HL-60 (cell line): Measurements from ENCODE around the gene FCRL2.

Source experiments
- DNase-seq, 2 experiments: peaks; one replicate each; pipeline ENCODE4 v3.0.0-alpha.2; 2010 to 2020; ENCODE audit warnings: low read depth in 1 of 2, low spot score in 1 of 2
- H3K27ac ChIP-seq: fragments of 250-450 bp; sonication (Bioruptor Pico); replicated peaks from 2 replicates; pipeline ENCODE4 v1.5.1; 2020; ENCODE audit warnings: mild to moderate bottlenecking, moderate library complexity
- H3K27me3 ChIP-seq: fragments of 250-450 bp; sonication (Bioruptor Pico); 2 replicates; pipeline ENCODE4 v1.5.1; 2021; ENCODE audit warnings: mild to moderate bottlenecking, moderate library complexity; ENCODE audit not compliant: insufficient read depth, poor library complexity, severe bottlenecking
- H3K4me3 ChIP-seq: replicated peaks from 2 replicates; pipeline ENCODE4 v1.5.1; 2011; ENCODE audit warnings: mild to moderate bottlenecking, control low read depth, low read length; ENCODE audit not compliant: insufficient read depth
- CTCF ChIP-seq: IDR thresholded peaks from one replicate; pipeline ENCODE4 v1.5.1; 2011; ENCODE audit warnings: low read length, control low read depth, inconsistent platforms; ENCODE audit not compliant: insufficient read depth
- GABPA ChIP-seq: IDR thresholded peaks from 2 replicates; pipeline ENCODE4 v1.6.1; 2012; ENCODE audit warnings: low read depth
- POLR2AphosphoS5 ChIP-seq: IDR thresholded peaks from 2 replicates; pipeline ENCODE4 v1.6.1; 2012; ENCODE audit warnings: low read depth
- SPI1 ChIP-seq: IDR thresholded peaks from 2 replicates; pipeline ENCODE4 v1.6.1; 2012; ENCODE audit warnings: low read depth, mild to moderate bottlenecking, borderline replicate concordance
- TF ChIP-seq, protein P1 (sequence below): IDR thresholded peaks from 2 replicates; pipeline ENCODE4 v1.6.1; 2012; ENCODE audit warnings: low read depth; ENCODE audit not compliant: insufficient replicate concordance

Gene FCRL2

DNA sequence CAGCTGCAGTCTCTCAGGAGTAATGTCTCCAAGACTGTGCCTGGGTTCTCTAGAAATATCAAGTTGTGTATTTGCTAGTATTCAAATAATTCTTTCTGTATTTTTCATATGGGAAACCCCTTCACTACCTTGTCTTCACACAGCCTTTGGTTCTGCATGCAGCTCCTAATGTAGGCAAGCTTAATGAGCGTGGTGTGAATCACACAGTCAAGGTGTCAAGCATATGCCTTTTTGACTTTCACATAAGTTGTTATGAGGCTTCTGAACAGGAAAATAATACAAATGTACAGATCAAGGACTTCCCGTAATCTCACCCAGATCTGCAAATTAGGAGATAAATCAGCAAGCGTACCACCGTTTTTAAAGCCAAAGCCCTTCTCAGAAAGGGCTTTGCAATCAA, 76.2 kb downstream of the FCRL2 start, which contains the start of gene FCRL3:
Gene FCRL3, minus strand, starts transcription at position 38 of the 400 bp plus-strand sequence. CDS start 280 bp downstream, outside the sequence.
- Histone ChIP-seq H3K27me3 (no peaks in the 10 kb centered on the region), H3K4me3 (no peak within 1 kb of the TSS), H3K27ac (no peak within 1 kb of the TSS)
- no peak for TF ChIP-seq CTCF
- TF ChIP-seq POLR2AphosphoS5, result no peak
- TF ChIP-seq SPI1, result no peak
- no peak for TF ChIP-seq GABPA
- TF ChIP-seq, protein P1, sequence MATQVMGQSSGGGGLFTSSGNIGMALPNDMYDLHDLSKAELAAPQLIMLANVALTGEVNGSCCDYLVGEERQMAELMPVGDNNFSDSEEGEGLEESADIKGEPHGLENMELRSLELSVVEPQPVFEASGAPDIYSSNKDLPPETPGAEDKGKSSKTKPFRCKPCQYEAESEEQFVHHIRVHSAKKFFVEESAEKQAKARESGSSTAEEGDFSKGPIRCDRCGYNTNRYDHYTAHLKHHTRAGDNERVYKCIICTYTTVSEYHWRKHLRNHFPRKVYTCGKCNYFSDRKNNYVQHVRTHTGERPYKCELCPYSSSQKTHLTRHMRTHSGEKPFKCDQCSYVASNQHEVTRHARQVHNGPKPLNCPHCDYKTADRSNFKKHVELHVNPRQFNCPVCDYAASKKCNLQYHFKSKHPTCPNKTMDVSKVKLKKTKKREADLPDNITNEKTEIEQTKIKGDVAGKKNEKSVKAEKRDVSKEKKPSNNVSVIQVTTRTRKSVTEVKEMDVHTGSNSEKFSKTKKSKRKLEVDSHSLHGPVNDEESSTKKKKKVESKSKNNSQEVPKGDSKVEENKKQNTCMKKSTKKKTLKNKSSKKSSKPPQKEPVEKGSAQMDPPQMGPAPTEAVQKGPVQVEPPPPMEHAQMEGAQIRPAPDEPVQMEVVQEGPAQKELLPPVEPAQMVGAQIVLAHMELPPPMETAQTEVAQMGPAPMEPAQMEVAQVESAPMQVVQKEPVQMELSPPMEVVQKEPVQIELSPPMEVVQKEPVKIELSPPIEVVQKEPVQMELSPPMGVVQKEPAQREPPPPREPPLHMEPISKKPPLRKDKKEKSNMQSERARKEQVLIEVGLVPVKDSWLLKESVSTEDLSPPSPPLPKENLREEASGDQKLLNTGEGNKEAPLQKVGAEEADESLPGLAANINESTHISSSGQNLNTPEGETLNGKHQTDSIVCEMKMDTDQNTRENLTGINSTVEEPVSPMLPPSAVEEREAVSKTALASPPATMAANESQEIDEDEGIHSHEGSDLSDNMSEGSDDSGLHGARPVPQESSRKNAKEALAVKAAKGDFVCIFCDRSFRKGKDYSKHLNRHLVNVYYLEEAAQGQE, result no peak
- DNase-seq, result no peak

DNA sequence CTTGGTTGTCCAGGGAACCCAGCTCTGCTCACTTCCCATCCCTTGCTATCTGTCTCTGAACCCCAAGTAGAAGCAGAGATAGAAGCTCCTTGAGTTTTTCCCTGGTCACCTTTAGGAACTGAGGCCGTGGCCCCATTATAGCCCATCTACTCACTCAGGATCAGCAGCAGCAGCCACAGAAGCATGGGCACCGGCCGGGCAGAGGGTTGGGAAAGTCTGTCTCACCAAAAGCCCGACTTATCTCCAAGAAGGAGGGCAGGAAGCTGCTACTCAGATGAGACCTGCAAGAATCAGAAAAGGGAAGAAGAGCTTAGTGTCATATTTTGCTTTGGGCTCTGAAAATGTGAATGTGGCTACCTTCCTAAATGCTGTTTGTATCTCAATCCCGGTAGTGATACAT, 76.6 kb downstream of the FCRL2 start:
- H3K27ac ChIP-seq, result no peak overlapping the region
- H3K4me3 ChIP-seq, result no peak overlapping the region
- TF ChIP-seq CTCF, result no peak
- TF ChIP-seq, protein P1, result no peak
- no peak for TF ChIP-seq GABPA
- no peak for TF ChIP-seq POLR2AphosphoS5
- no peak for TF ChIP-seq SPI1
- no peaks in the 10 kb centered on the region for H3K27me3 ChIP-seq
- DNase-seq, result peak in 1 of 2 experiments; percentile 17

DNA sequence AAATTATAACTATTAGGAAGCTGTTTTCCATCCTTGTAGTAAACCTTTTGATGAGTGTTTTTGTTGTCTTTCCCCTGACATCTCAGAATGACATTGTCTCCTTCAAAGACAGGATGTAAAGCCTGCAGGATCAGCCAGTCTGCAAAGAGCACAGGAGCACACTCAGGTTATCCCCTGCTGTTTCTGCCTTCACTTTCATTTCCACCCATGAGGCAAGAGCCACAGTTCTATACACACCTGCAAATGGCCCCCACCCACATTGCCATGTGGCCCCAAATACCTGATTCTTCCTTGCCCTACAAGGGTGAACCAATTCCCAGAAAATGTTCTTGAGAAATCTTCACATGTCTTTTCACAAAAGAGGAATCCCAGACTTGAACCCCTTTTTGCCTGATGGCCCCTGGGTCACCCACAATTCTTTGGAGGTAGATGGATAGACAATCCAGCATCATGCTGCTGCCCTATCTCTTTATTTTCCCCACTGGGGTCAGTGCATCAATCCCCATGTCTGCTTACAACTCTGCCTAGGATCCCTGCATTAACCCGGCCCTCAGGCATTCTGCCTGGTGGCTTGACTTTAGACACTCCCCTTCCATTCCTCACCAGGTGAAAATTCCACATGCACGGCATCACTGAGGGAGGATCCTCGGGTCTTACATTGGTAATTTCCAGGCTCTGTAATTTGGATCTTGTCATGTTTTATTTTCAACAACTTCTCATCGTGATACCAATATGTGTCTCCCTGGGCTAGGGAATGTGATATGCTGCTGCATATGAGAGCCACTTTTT, 79.0 kb downstream of the FCRL2 start:
- no peak overlapping the region for H3K4me3 ChIP-seq
- DNase-seq, result no peak
- H3K27me3 ChIP-seq, result no peaks in the 10 kb centered on the region
- TF ChIP-seq POLR2AphosphoS5 (no peak), GABPA (no peak), SPI1 (no peak), CTCF (no peak)
- TF ChIP-seq, protein P1, result no peak
- no peak overlapping the region for H3K27ac ChIP-seq
